GM12878 (cell line): ENCODE results near the gene HSPA12B. TPM values are rescaled to one million over a fixed set of nuclear protein-coding genes. Genes with fewer than 3 reads are reported as not detected.

ENCODE experiments used
- ATAC-seq: fragments of 200-7000 bp; cut with Tn5 transposase; 3 replicates; pipeline ENCODE4 v1.9.1; 2020; ENCODE audit warnings: mild to moderate bottlenecking, moderate library complexity
- BruUV-seq: library from RNA; stranded (reverse); fragments of 400-500 nt; replicated peaks from 2 replicates; lab custom pipeline; 2021; lab: Mats Ljungman, UMichigan
- CTCF ChIA-PET: fragments of 300-600 bp; sonication (Branson Sonifier 250); formaldehyde crosslinking; extraction: SDS; loops from one replicate; lab custom pipeline; 2021; ENCODE audit warnings: inconsistent platforms; lab: Yijun Ruan, JAX
- POLR2A ChIA-PET: fragments of 350-600 bp; formaldehyde crosslinking; extraction: SDS; loops from one replicate; lab custom pipeline; 2021; ENCODE audit warnings: inconsistent platforms; lab: Charles Lee
- RAD21 ChIA-PET: fragments of 300-600 bp; sonication (Branson Sonifier 250); formaldehyde crosslinking; loops from one replicate; lab custom pipeline; 2023; ENCODE audit warnings: antibody characterized with exemption; ENCODE audit not compliant: unreplicated experiment; lab: Charles Lee
- SMC1A ChIA-PET: fragments of 300-600 bp; sonication (Branson Sonifier 250); formaldehyde crosslinking; loops from one replicate; lab custom pipeline; 2023; ENCODE audit not compliant: unreplicated experiment, uncharacterized antibody; lab: Charles Lee
- DNase-seq: peaks from one replicate; pipeline ENCODE4 v3.0.0-alpha.2; 2011; ENCODE audit warnings: low read depth, low spot score
- FAIRE-seq: peaks from 3 replicates; lab custom pipeline; 2011; peaks lifted over from hg19 to GRCh38; lab: Jason Lieb, UNC
- H2AFZ ChIP-seq: 2 replicates; pipeline ENCODE4 v1.6.0; 2011; ENCODE audit warnings: low read depth, low read length, control low read depth; ENCODE audit not compliant: control insufficient read depth
- H3K27ac ChIP-seq: 2 replicates; pipeline ENCODE4 v1.5.1; 2011; ENCODE audit warnings: control low read depth; ENCODE audit not compliant: control insufficient read depth, insufficient read depth
- H3K27me3 ChIP-seq, 2 experiments: replicated peaks in 1 of 2; 2 replicates each; pipeline versions ENCODE4 v1.6.0 to v1.6.1; 2011; ENCODE audit warnings: low read length in 1 of 2; ENCODE audit not compliant: control insufficient read depth in 2 of 2, insufficient read depth in 2 of 2
- H3K36me3 ChIP-seq, 2 experiments: 2 replicates each; pipeline ENCODE4 v1.5.1; 2011; ENCODE audit warnings: low read length in 1 of 2; ENCODE audit not compliant: control insufficient read depth in 2 of 2, insufficient read depth in 2 of 2
- H3K4me1 ChIP-seq: 2 replicates; pipeline ENCODE4 v1.6.1; 2011; ENCODE audit warnings: mild to moderate bottlenecking, low read length, moderate library complexity, mixed read lengths; ENCODE audit not compliant: control insufficient read depth, insufficient read depth
- H3K4me2 ChIP-seq: 2 replicates; pipeline ENCODE4 v1.6.0; 2011; ENCODE audit warnings: control low read depth; ENCODE audit not compliant: control insufficient read depth, insufficient read depth
- H3K4me3 ChIP-seq: fragments of 200-600 bp; sonication (generic); 2 replicates; pipeline ENCODE4 v1.5.1; 2016
- H3K79me2 ChIP-seq: 2 replicates; pipeline ENCODE4 v1.6.0; 2011; ENCODE audit warnings: low read length; ENCODE audit not compliant: control insufficient read depth, insufficient read depth
- H3K9ac ChIP-seq: 2 replicates; pipeline ENCODE4 v1.8.0; 2011; ENCODE audit warnings: low read length, control low read depth, mixed read lengths; ENCODE audit not compliant: control insufficient read depth, insufficient read depth
- H3K9me3 ChIP-seq: replicated peaks from 3 replicates; pipeline ENCODE4 v1.5.1; 2011; ENCODE audit warnings: mild to moderate bottlenecking, low read length; ENCODE audit not compliant: control insufficient read depth, insufficient read depth
- H4K20me1 ChIP-seq: 2 replicates; pipeline ENCODE4 v1.6.0; 2011; ENCODE audit not compliant: control insufficient read depth, insufficient read depth
- CBFB ChIP-seq: IDR thresholded peaks from 2 replicates; pipeline ENCODE4 v1.6.1; 2016; ENCODE audit warnings: antibody characterized with exemption, low read depth
- CREM ChIP-seq: IDR thresholded peaks from 2 replicates; pipeline ENCODE4 v1.6.1; 2014; ENCODE audit warnings: antibody characterized with exemption, low read depth
- ESRRA ChIP-seq: IDR thresholded peaks from 2 replicates; pipeline ENCODE4 v1.6.1; 2012; ENCODE audit warnings: mild to moderate bottlenecking, low read length, improper control_type of control experiment
- HDAC6 ChIP-seq: fragments of 200-600 bp; sonication (generic); IDR thresholded peaks from one replicate; pipeline ENCODE4 v1.8.0; 2017; ENCODE audit warnings: antibody characterized with exemption; ENCODE audit not compliant: unreplicated experiment
- IKZF2 ChIP-seq, 2 experiments: fragments of 450-650 bp; IDR thresholded peaks; 2 replicates each; pipeline ENCODE4 v1.6.1; 2017; ENCODE audit warnings: mild to moderate bottlenecking in 2 of 2, moderate library complexity in 2 of 2
- MEF2B ChIP-seq: fragments of 450-650 bp; IDR thresholded peaks from 2 replicates; pipeline ENCODE4 v1.6.1; 2018; ENCODE audit warnings: mild to moderate bottlenecking, moderate library complexity; ENCODE audit not compliant: partially characterized antibody, poor library complexity, severe bottlenecking
- NFXL1 ChIP-seq: fragments of 450-650 bp; IDR thresholded peaks from 2 replicates; pipeline ENCODE4 v1.6.1; 2017; ENCODE audit warnings: antibody characterized with exemption, mild to moderate bottlenecking, borderline replicate concordance
- NR2C1 ChIP-seq: fragments of 450-650 bp; IDR thresholded peaks from 2 replicates; pipeline ENCODE4 v1.6.1; 2017; ENCODE audit warnings: antibody characterized with exemption, mild to moderate bottlenecking, moderate library complexity
- NR2C2 ChIP-seq: IDR thresholded peaks from 2 replicates; pipeline ENCODE4 v1.6.1; 2011; ENCODE audit warnings: borderline replicate concordance, low read depth; ENCODE audit not compliant: control insufficient read depth, insufficient read length
- NR2F1 ChIP-seq: fragments of 450-650 bp; conservative IDR thresholded peaks from 2 replicates; pipeline ENCODE4 v1.6.1; 2017; ENCODE audit warnings: mild to moderate bottlenecking
- RCOR1 ChIP-seq: conservative IDR thresholded peaks from 2 replicates; pipeline ENCODE4 v1.6.1; 2012; ENCODE audit warnings: low read depth, low read length, improper control_type of control experiment
- SMAD1 ChIP-seq: fragments of 450-650 bp; IDR thresholded peaks from 2 replicates; pipeline ENCODE4 v1.6.1; 2018; ENCODE audit warnings: mild to moderate bottlenecking, low read depth; ENCODE audit not compliant: partially characterized antibody
- SMARCA5 ChIP-seq: fragments of 450-650 bp; IDR thresholded peaks from 2 replicates; pipeline ENCODE4 v1.6.1; 2017; ENCODE audit warnings: mild to moderate bottlenecking
- SREBF1 ChIP-seq: IDR thresholded peaks from 2 replicates; pipeline ENCODE4 v1.6.1; 2012; ENCODE audit warnings: mild to moderate bottlenecking, low read length
- SRF ChIP-seq, 2 experiments: IDR thresholded peaks; 2 replicates each; pipeline ENCODE4 v1.6.1; 2011; ENCODE audit warnings: low read depth in 2 of 2, low read length in 2 of 2, mild to moderate bottlenecking in 1 of 2, moderate library complexity in 1 of 2
- TBL1XR1 ChIP-seq: IDR thresholded peaks from 2 replicates; pipeline ENCODE4 v1.6.1; 2012; ENCODE audit warnings: low read depth, low read length, improper control_type of control experiment
- TCF7 ChIP-seq: IDR thresholded peaks from 2 replicates; pipeline ENCODE4 v1.6.1; 2014; ENCODE audit warnings: antibody characterized with exemption, borderline replicate concordance
- ZSCAN29 ChIP-seq: fragments of 450-650 bp; IDR thresholded peaks from 2 replicates; pipeline ENCODE4 v1.6.1; 2017; ENCODE audit warnings: mild to moderate bottlenecking, moderate library complexity
- WGBS: methylation state at CpG from one replicate; pipeline ENCODE4 v1.1.6; 2016; ENCODE audit warnings: low lambda C conversion rate; ENCODE audit not compliant: insufficient replicate concordance, insufficient coverage; ENCODE audit errors: missing lambda C conversion rate; 5-methylcytosine and 5-hydroxymethylcytosine counted together
- in situ Hi-C: fragments of 300-500 bp; cut with MboI; formaldehyde crosslinking; loops from 9 replicates; pipeline ENCODE4 v1.14.3; 2018; ENCODE audit warnings: mixed read lengths
- intact Hi-C: fragments of 100-400 bp; cut with micrococcal nuclease; formaldehyde crosslinking; loops from one replicate; pipeline ENCODE4 v1.14.2; 2022; ENCODE audit not compliant: unreplicated experiment
- polyA plus RNA-seq, 11 experiments: library from polyadenylated mRNA; depleted of rRNA in 4 of 11; unstranded in 6 of 11; stranded (reverse) in 5 of 11; fragments of >200 nt; fragmentation: Nextera tagmentation in 4 of 11; fragmentation: Illumina TruSeq in 1 of 11; extraction: Ambion mirVana in 4 of 11; extraction: Trizol in 1 of 11; gene quantifications; 1 replicate in 1 of 11; 2 replicates in 10 of 11; pipeline versions ENCODE4 v1.2.1 to v1.2.3, GENCODE V29; 2011 to 2016; ENCODE audit warnings: inconsistent platforms in 2 of 11, missing spikeins in 2 of 11, low read depth in 1 of 11
- total RNA-seq, 4 experiments: library from RNA; depleted of rRNA in 3 of 4; stranded (reverse); fragments of >200 nt in 3 of 4; fragmentation: Illumina TruSeq in 1 of 4; extraction: Trizol in 1 of 4; gene quantifications; 2 replicates each; pipeline versions ENCODE4 v1.2.1 to v1.2.3, GENCODE V29; 2013 to 2021
- TF ChIP-seq, protein P1 (sequence below): fragments of 450-650 bp; IDR thresholded peaks from 2 replicates; pipeline ENCODE4 v1.6.1; 2016; ENCODE audit warnings: mild to moderate bottlenecking
- TF ChIP-seq, protein P2 (sequence below): fragments of 450-650 bp; IDR thresholded peaks from 2 replicates; pipeline ENCODE4 v1.6.1; 2017; ENCODE audit warnings: low read depth, mild to moderate bottlenecking, moderate library complexity

HSPA12B gene
- total and polyA plus RNA-seq, 10 of the 15 experiments (the other 5 are each of a cell fraction or from before 2014, with no cell fraction given), result 0.08 TPM; not detected in 9

DNA sequence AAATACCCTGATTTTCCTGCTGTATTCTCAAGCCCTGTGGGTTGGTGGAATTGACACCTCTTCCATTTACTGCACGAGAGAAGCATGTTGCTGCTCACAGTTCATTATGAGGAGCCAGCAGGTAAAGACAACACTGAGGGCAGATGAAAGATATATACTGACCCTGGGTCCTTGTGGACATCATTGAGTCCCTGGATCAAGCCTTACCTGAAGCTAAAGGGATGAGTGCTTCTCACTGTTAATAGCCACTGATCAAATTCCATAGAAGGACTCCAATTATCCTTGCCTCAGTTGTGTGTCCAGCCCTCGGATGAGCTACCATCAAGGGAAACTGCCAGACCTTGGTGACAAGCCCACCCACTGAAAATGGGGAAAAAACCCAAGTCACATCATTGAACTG lies 12.4 kb upstream of the HSPA12B start:
- no TSS peak for BruUV-seq
- ChIA-PET POLR2A (no interaction called here), CTCF (interaction anchor here (1.1 to 3.2 kb wide), 4 partner anchors 9 to 157 kb away, joined by 3 to 21 read pairs (median 5); no protein-coding TSS in a partner anchor), RAD21 (interaction anchor here (1.4 kb wide), 1 partner anchor 48 kb away, joined by 3 read pairs; the partner anchor contains the start of gene ADISSP), SMC1A (no interaction called here)
- intact Hi-C loops, result no loop called here
- WGBS, result 39% methylated on average over 2 of the region's 2 CpGs
- TF ChIP-seq NFXL1 (no peak), TBL1XR1 (no peak), NR2C2 (no peak), SMARCA5 (no peak), NR2C1 (no peak), CREM (no peak), SRF (IDR thresholded peaks at IDR 0.05; ENCODE audit: low read depth in 2 of 2, low read length in 2 of 2) (no peak), NR2F1 (no peak), ESRRA (no peak), MEF2B (no peak), IKZF2 (IDR thresholded peaks at IDR 0.05) (no peak), SMAD1 (no peak), SREBF1 (no peak), ZSCAN29 (no peak), CBFB (no peak), HDAC6 (no peak), TCF7 (no peak), RCOR1 (no peak)
- TF ChIP-seq, protein P1, sequence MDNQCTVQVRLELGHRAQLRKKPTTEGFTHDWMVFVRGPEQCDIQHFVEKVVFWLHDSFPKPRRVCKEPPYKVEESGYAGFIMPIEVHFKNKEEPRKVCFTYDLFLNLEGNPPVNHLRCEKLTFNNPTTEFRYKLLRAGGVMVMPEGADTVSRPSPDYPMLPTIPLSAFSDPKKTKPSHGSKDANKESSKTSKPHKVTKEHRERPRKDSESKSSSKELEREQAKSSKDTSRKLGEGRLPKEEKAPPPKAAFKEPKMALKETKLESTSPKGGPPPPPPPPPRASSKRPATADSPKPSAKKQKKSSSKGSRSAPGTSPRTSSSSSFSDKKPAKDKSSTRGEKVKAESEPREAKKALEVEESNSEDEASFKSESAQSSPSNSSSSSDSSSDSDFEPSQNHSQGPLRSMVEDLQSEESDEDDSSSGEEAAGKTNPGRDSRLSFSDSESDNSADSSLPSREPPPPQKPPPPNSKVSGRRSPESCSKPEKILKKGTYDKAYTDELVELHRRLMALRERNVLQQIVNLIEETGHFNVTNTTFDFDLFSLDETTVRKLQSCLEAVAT, result no peak
- TF ChIP-seq, protein P2, sequence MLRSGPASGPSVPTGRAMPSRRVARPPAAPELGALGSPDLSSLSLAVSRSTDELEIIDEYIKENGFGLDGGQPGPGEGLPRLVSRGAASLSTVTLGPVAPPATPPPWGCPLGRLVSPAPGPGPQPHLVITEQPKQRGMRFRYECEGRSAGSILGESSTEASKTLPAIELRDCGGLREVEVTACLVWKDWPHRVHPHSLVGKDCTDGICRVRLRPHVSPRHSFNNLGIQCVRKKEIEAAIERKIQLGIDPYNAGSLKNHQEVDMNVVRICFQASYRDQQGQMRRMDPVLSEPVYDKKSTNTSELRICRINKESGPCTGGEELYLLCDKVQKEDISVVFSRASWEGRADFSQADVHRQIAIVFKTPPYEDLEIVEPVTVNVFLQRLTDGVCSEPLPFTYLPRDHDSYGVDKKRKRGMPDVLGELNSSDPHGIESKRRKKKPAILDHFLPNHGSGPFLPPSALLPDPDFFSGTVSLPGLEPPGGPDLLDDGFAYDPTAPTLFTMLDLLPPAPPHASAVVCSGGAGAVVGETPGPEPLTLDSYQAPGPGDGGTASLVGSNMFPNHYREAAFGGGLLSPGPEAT, result no peak
- Histone ChIP-seq H2AFZ (no peak overlapping the region), H3K4me2 (no peak overlapping the region), H3K27ac (no peak overlapping the region), H3K4me1 (peaks cover 15% of the 10 kb centered on the region), H3K9ac (no peak overlapping the region), H3K36me3 (no peaks in the 10 kb centered on the region), H4K20me1 (no peaks in the 10 kb centered on the region), H3K79me2 (no peaks in the 10 kb centered on the region), H3K9me3 (no peaks in the 10 kb centered on the region), H3K4me3 (no peak overlapping the region), H3K27me3 (no peaks in the 10 kb centered on the region)
- no peak for ATAC-seq
- DNase-seq, result no peak
- in situ Hi-C loops, result no loop called here
- FAIRE-seq, result peak; percentile 82
